Transverse colon (tissue), 4 donors: ENCODE data around the gene MYZAP. TPM values are rescaled to one million over a fixed set of nuclear protein-coding genes. Genes with fewer than 3 reads are reported as not detected.
A peak's percentile ranks its signal among the peaks of the same experiment; 100 is the strongest.

Experiments used
- DNase-seq: peaks from one replicate; pipeline ENCODE4 v3.0.0-alpha.2; 2019
- H3K27ac ChIP-seq, 4 donors: fragments of 200-600 bp; sonication (generic); 2 replicates each; pipeline ENCODE4 v1.5.1; 2016 to 2018; ENCODE audit warnings: inconsistent platforms in 4 of 4
- H3K27me3 ChIP-seq: fragments of 200-600 bp; sonication (generic); 2 replicates; pipeline ENCODE4 v1.5.1; 2017; ENCODE audit warnings: inconsistent platforms
- H3K36me3 ChIP-seq, 4 donors: fragments of 200-600 bp; sonication (generic); 2 replicates each; pipeline ENCODE4 v1.5.1; 2017 to 2019; ENCODE audit warnings: inconsistent platforms in 4 of 4
- H3K4me1 ChIP-seq, 4 donors: fragments of 200-600 bp; sonication (generic); 2 replicates each; pipeline ENCODE4 v1.5.1; 2017 to 2020; ENCODE audit warnings: inconsistent platforms in 4 of 4
- H3K4me3 ChIP-seq, 4 donors: fragments of 200-600 bp; sonication (generic); 1 replicate in 1 of 4; 2 replicates in 3 of 4; pipeline versions ENCODE4 v1.5.1 to v1.6.1; 2017 to 2019; ENCODE audit warnings: inconsistent platforms in 4 of 4
- H3K9me3 ChIP-seq, 2 donors: fragments of 200-600 bp; sonication (generic); 2 replicates each; pipeline ENCODE4 v1.5.1; 2017 to 2019; ENCODE audit warnings: inconsistent platforms in 2 of 2
- CTCF ChIP-seq, 5 experiments: fragments of 200-600 bp in 3 of 5; fragments of 450-650 bp in 2 of 5; sonication (generic) in 3 of 5; IDR thresholded peaks; 1 replicate in 2 of 5; 2 replicates in 3 of 5; pipeline ENCODE4 v1.5.1; 2016 to 2017; ENCODE audit warnings: antibody characterized with exemption in 5 of 5, inconsistent platforms in 3 of 5, mild to moderate bottlenecking in 2 of 5, moderate library complexity in 1 of 5
- EP300 ChIP-seq: sonication (generic); formaldehyde crosslinking; IDR thresholded peaks from one replicate; pipeline ENCODE4 v1.6.1; 2017; ENCODE audit warnings: antibody characterized with exemption, low read depth
- POLR2A ChIP-seq: fragments of 450-650 bp; IDR thresholded peaks from one replicate; pipeline ENCODE4 v1.6.1; 2016; ENCODE audit warnings: antibody characterized with exemption, mild to moderate bottlenecking, moderate library complexity
- POLR2AphosphoS5 ChIP-seq, 3 donors: sonication (generic); formaldehyde crosslinking; IDR thresholded peaks; one replicate each; pipeline ENCODE4 v1.6.1; 2016; ENCODE audit warnings: antibody characterized with exemption in 3 of 3
- WGBS, 2 donors: methylation state at CpG; one replicate each; pipeline ENCODE4 v1.1.5; 2018; ENCODE audit warnings: low coverage in 1 of 2; 5-methylcytosine and 5-hydroxymethylcytosine counted together
- in situ Hi-C, 4 donors: fragments of 200-750 bp; cut with MboI; loops; one replicate each; pipeline versions ENCODE4 v1.15.0 to v1.15.1; 2017; ENCODE audit warnings: low sequenced_read_pairs in 3 of 4, low pct_ligation_motif_present in 1 of 4, low pct_unique_long_range_greater_than_20kb in 1 of 4
- intact Hi-C: fragments of 100-400 bp; cut with DNase I; formaldehyde crosslinking; loops from one replicate; pipeline ENCODE4 v1.15.1; 2023; ENCODE audit warnings: low total_unique reads
- total RNA-seq, 4 donors: library from RNA; depleted of rRNA; stranded (reverse); fragments of >200 nt; gene quantifications; one replicate each; pipeline ENCODE4 v1.1.0, GENCODE V29; 2016

Gene MYZAP
- total RNA-seq, 4 donors from 2014 or later = 1.00 to 24.3 (median 10.7) TPM

- intact Hi-C loops = no loop called here
- Histone ChIP-seq H3K27ac (peak overlapping the region in 3 of 4 donors; percentile 74 to 80 (median 78)), H3K9me3 (no peaks in the 10 kb centered on the region), H3K27me3 (no peaks in the 10 kb centered on the region), H3K4me3 (no peak overlapping the region), H3K36me3 (no peaks in the 10 kb centered on the region), H3K4me1 (peaks cover 17 to 32% (median 21%) of the 10 kb centered on the region in 4 donors)
- TF ChIP-seq POLR2AphosphoS5 (IDR thresholded peaks at IDR 0.05) = no peak
- WGBS, 2 donors = 78 to 87% methylated on average over 3 of the region's 3 CpGs
- no peak for DNase-seq
- in situ Hi-C loops = loop anchor here in 3 of 4 donors (10.0 to 25.0 kb wide), 3 partner anchors 47 to 297 kb away; no protein-coding TSS in a partner anchor
Measured at GRCh38 chr15:57567891-57568290, 23.8 kb upstream of the MYZAP start.

GRCh38 chr15:57568299-57568698 is 23.4 kb upstream of the MYZAP start:
- H3K36me3 ChIP-seq = no peaks in the 10 kb centered on the region
- WGBS, 2 donors = 76 to 79% methylated on average over 2 of the region's 2 CpGs
- intact Hi-C loops = no loop called here
- peaks cover 17 to 32% (median 21%) of the 10 kb centered on the region in 4 donors for H3K4me1 ChIP-seq
- no peak for DNase-seq
- in situ Hi-C loops = loop anchor here in 3 of 4 donors (10.0 to 25.0 kb wide), 3 partner anchors 47 to 297 kb away; no protein-coding TSS in a partner anchor
- H3K27me3 ChIP-seq = no peaks in the 10 kb centered on the region
- no peak overlapping the region for H3K4me3 ChIP-seq
- peak overlapping the region in 2 of 4 donors; percentile 78 to 80 for H3K27ac ChIP-seq
- TF ChIP-seq POLR2AphosphoS5 (IDR thresholded peaks at IDR 0.05) (no peak), EP300 (no peak), POLR2A (no peak), CTCF (IDR thresholded peaks at IDR 0.05) (no peak)
- H3K9me3 ChIP-seq = no peaks in the 10 kb centered on the region

GRCh38 chr15:57570340-57570739 is 21.4 kb upstream of the MYZAP start:
- no peak overlapping the region for H3K27ac ChIP-seq
- WGBS, 2 donors = 83 to 94% methylated on average over 2 of the region's 2 CpGs
- H3K4me1 ChIP-seq = peaks cover 14 to 28% (median 18%) of the 10 kb centered on the region in 4 donors
- no peak for DNase-seq
- H3K4me3 ChIP-seq = no peak overlapping the region
- in situ Hi-C loops = loop anchor here in 1 of 4 donors (25.0 kb wide), 1 partner anchor 292 kb away; no protein-coding TSS in a partner anchor
- H3K27me3 ChIP-seq = no peaks in the 10 kb centered on the region
- TF ChIP-seq CTCF (IDR thresholded peaks at IDR 0.05) (no peak), POLR2A (no peak)
- no peaks in the 10 kb centered on the region for H3K36me3 ChIP-seq
- intact Hi-C loops = no loop called here
- H3K9me3 ChIP-seq = no peaks in the 10 kb centered on the region

- DNase-seq = no peak
- Histone ChIP-seq H3K36me3 (no peaks in the 10 kb centered on the region), H3K27me3 (no peaks in the 10 kb centered on the region), H3K4me1 (peaks cover 8 to 21% (median 12%) of the 10 kb centered on the region in 4 donors), H3K9me3 (no peaks in the 10 kb centered on the region), H3K27ac (no peak overlapping the region), H3K4me3 (no peak overlapping the region)
- intact Hi-C loops (no loop called here), in situ Hi-C loops (loop anchor here in 1 of 4 donors (25.0 kb wide), 1 partner anchor 291 kb away; no protein-coding TSS in a partner anchor)
- TF ChIP-seq POLR2AphosphoS5 (IDR thresholded peaks at IDR 0.05) = no peak
- TF ChIP-seq POLR2A = no peak
- 78 to 88% methylated on average over 3 of the region's 3 CpGs for WGBS, 2 donors
Measured at GRCh38 chr15:57570994-57571393, 20.7 kb upstream of the MYZAP start.

GRCh38 chr15:57571725-57572124 is 20.0 kb upstream of the MYZAP start:
- Histone ChIP-seq H3K36me3 (no peaks in the 10 kb centered on the region), H3K27me3 (no peaks in the 10 kb centered on the region), H3K4me1 (peaks cover 4 to 16% (median 8%) of the 10 kb centered on the region in 4 donors), H3K27ac (no peak overlapping the region), H3K9me3 (no peaks in the 10 kb centered on the region), H3K4me3 (no peak overlapping the region)
- DNase-seq = no peak
- 94 to 95% methylated on average over 3 to 7 of the region's 7 CpGs for WGBS, 2 donors
- in situ Hi-C loops = loop anchor here in 1 of 4 donors (25.0 kb wide), 1 partner anchor 291 kb away; no protein-coding TSS in a partner anchor
- TF ChIP-seq POLR2A (no peak), CTCF (IDR thresholded peaks at IDR 0.05) (no peak), POLR2AphosphoS5 (IDR thresholded peaks at IDR 0.05) (no peak), EP300 (no peak)
- intact Hi-C loops = no loop called here
